ENCODE measurements around the gene WDR82.

WDR82 gene

GRCh38 chr3:52254608-52255007 lies 23.8 kb downstream of the WDR82 start:
- no peak for DNase-seq (ENCODE audit: low read depth)

- DNase-seq (ENCODE audit: low read depth) = peak; percentile 69
Measured at GRCh38 chr3:52253314-52254304, 24.8 kb downstream of the WDR82 start.

- DNase-seq (ENCODE audit: low read depth) = no peak
Measured at GRCh38 chr3:52250122-52250521, 28.3 kb downstream of the WDR82 start.

GRCh38 chr3:52249683-52250082 lies 28.8 kb downstream of the WDR82 start:
- DNase-seq (ENCODE audit: low read depth) = no peak

- no peak for DNase-seq (ENCODE audit: low read depth)
Measured at GRCh38 chr3:52248816-52249547, 29.5 kb downstream of the WDR82 start.

GRCh38 chr3:52248165-52248541 lies 30.3 kb downstream of the WDR82 start:
- DNase-seq (ENCODE audit: low read depth) = no peak

- DNase-seq (ENCODE audit: low read depth) = no peak
Measured at GRCh38 chr3:52247409-52248164, 30.9 kb downstream of the WDR82 start.

GRCh38 chr3:52246728-52247408 lies 31.6 kb downstream of the WDR82 start:
- DNase-seq (ENCODE audit: low read depth) = no peak

- no peak for DNase-seq (ENCODE audit: low read depth)
Measured at GRCh38 chr3:52246264-52246620, 32.2 kb downstream of the WDR82 start.

GRCh38 chr3:52245322-52246263 lies 32.9 kb downstream of the WDR82 start, which contains the start of gene PPM1M:
TSS of gene PPM1M (plus strand) at chr3:52245759. CDS start at chr3:52245825, 66 bp downstream.
- DNase-seq (ENCODE audit: low read depth) = peak; percentile 46

GRCh38 chr3:52243791-52244628 lies 34.4 kb downstream of the WDR82 start:
- DNase-seq (ENCODE audit: low read depth) = peak; percentile 33

- no peak for DNase-seq (ENCODE audit: low read depth)
Measured at GRCh38 chr3:52242039-52242438, 36.4 kb downstream of the WDR82 start.

- no peak for DNase-seq (ENCODE audit: low read depth)
Measured at GRCh38 chr3:52240886-52241370, 37.5 kb downstream of the WDR82 start.

- peak; percentile 53 for DNase-seq (ENCODE audit: low read depth)
Measured at GRCh38 chr3:52240059-52240885, 38.2 kb downstream of the WDR82 start.

- DNase-seq (ENCODE audit: low read depth) = peak; percentile 88
Measured at GRCh38 chr3:52238761-52239701, 39.4 kb downstream of the WDR82 start, which contains the start of gene TWF2. TSS of gene TWF2 (minus strand) at chr3:52239158. CDS start at chr3:52239016, 142 bp downstream.

GRCh38 chr3:52238193-52238760 lies 40.2 kb downstream of the WDR82 start:
- DNase-seq (ENCODE audit: low read depth) = no peak

GRCh38 chr3:52237657-52238172 lies 40.7 kb downstream of the WDR82 start:
- no peak for DNase-seq (ENCODE audit: low read depth)
